Mesodermal cell (in vitro differentiated cells): ENCODE results near the gene ARL15.

ENCODE experiments used
- H3K27ac ChIP-seq: 2 replicates; pipeline ENCODE4 v1.7.0; 2013; ENCODE audit warnings: mild to moderate bottlenecking, low read depth, low read length, moderate library complexity; ENCODE audit not compliant: severe bottlenecking
- H3K36me3 ChIP-seq: 2 replicates; pipeline ENCODE4 v1.7.1; 2013; ENCODE audit warnings: mild to moderate bottlenecking, low read length, moderate library complexity; ENCODE audit not compliant: control insufficient read depth, insufficient read depth
- H3K4me1 ChIP-seq: one replicate; pipeline ENCODE4 v1.7.1; 2013; ENCODE audit warnings: mild to moderate bottlenecking, low read length; ENCODE audit not compliant: insufficient read depth, control insufficient read depth, poor library complexity, severe bottlenecking
- H3K4me3 ChIP-seq: 2 replicates; pipeline ENCODE4 v1.7.0; 2013; ENCODE audit warnings: low read length, control low read depth, mild to moderate bottlenecking; ENCODE audit not compliant: insufficient read depth, poor library complexity, severe bottlenecking; ENCODE audit errors: extremely low read depth
- H3K9me3 ChIP-seq: 2 replicates; pipeline ENCODE4 v1.7.1; 2013; ENCODE audit warnings: mild to moderate bottlenecking, low read length, moderate library complexity; ENCODE audit not compliant: control insufficient read depth
- WGBS, 2 experiments: methylation state at CpG; one replicate each; pipeline ENCODE4 v1.1.5; 2013; ENCODE audit warnings: missing lambda C conversion rate in 2 of 2; ENCODE audit not compliant: insufficient coverage in 2 of 2; 5-methylcytosine and 5-hydroxymethylcytosine counted together

The ARL15 gene

GRCh38 chr5:54272746-54273145, 37.6 kb downstream of the ARL15 start:
- H3K9me3 ChIP-seq = no peaks in the 10 kb centered on the region
- H3K4me1 ChIP-seq = peaks cover under 1% of the 10 kb centered on the region
- WGBS, 2 experiments = no CpG with 5 or more reads among the region's 1 CpG
- no peak overlapping the region for H3K4me3 ChIP-seq
- no peak overlapping the region for H3K27ac ChIP-seq
- H3K36me3 ChIP-seq = no peaks in the 10 kb centered on the region

- 94 to 100% methylated on average over 2 to 3 of the region's 6 CpGs for WGBS, 2 experiments
- no peak overlapping the region for H3K4me3 ChIP-seq
- H3K9me3 ChIP-seq = no peaks in the 10 kb centered on the region
- H3K4me1 ChIP-seq = no peaks in the 10 kb centered on the region
- no peaks in the 10 kb centered on the region for H3K36me3 ChIP-seq
- no peak overlapping the region for H3K27ac ChIP-seq
These were observed 40.0 kb downstream of the ARL15 start for GRCh38 chr5:54270326-54270725.

GRCh38 chr5:54264574-54264973, 45.8 kb downstream of the ARL15 start:
- Histone ChIP-seq H3K9me3 (no peaks in the 10 kb centered on the region), H3K27ac (no peak overlapping the region), H3K36me3 (no peaks in the 10 kb centered on the region), H3K4me3 (no peak overlapping the region), H3K4me1 (no peaks in the 10 kb centered on the region)

GRCh38 chr5:54263447-54263846, 46.9 kb downstream of the ARL15 start:
- Histone ChIP-seq H3K9me3 (no peaks in the 10 kb centered on the region), H3K4me1 (no peaks in the 10 kb centered on the region), H3K36me3 (no peaks in the 10 kb centered on the region), H3K4me3 (no peak overlapping the region), H3K27ac (no peak overlapping the region)
- no CpG with 5 or more reads among the region's 1 CpG for WGBS, 2 experiments

- no peak overlapping the region for H3K4me3 ChIP-seq
- H3K4me1 ChIP-seq = no peaks in the 10 kb centered on the region
- H3K9me3 ChIP-seq = no peaks in the 10 kb centered on the region
- no peak overlapping the region for H3K27ac ChIP-seq
- WGBS, 2 experiments = no CpG with 5 or more reads among the region's 3 CpGs
- H3K36me3 ChIP-seq = no peaks in the 10 kb centered on the region
These were observed 48.8 kb downstream of the ARL15 start for GRCh38 chr5:54261596-54261995.

GRCh38 chr5:54259981-54260380, 50.4 kb downstream of the ARL15 start:
- Histone ChIP-seq H3K9me3 (no peaks in the 10 kb centered on the region), H3K27ac (no peak overlapping the region), H3K36me3 (no peaks in the 10 kb centered on the region), H3K4me3 (no peak overlapping the region), H3K4me1 (no peaks in the 10 kb centered on the region)
- WGBS, 2 experiments = 88 to 95% methylated on average over 4 of the region's 4 CpGs

- H3K27ac ChIP-seq = no peak overlapping the region
- no peaks in the 10 kb centered on the region for H3K9me3 ChIP-seq
- no peaks in the 10 kb centered on the region for H3K36me3 ChIP-seq
- H3K4me3 ChIP-seq = no peak overlapping the region
- no peaks in the 10 kb centered on the region for H3K4me1 ChIP-seq
These were observed 51.3 kb downstream of the ARL15 start for GRCh38 chr5:54259090-54259489.

- H3K4me3 ChIP-seq = no peak overlapping the region
- no peak overlapping the region for H3K27ac ChIP-seq
- H3K36me3 ChIP-seq = no peaks in the 10 kb centered on the region
- no peaks in the 10 kb centered on the region for H3K9me3 ChIP-seq
- no peaks in the 10 kb centered on the region for H3K4me1 ChIP-seq
- 87 to 92% methylated on average over 2 to 6 of the region's 6 CpGs for WGBS, 2 experiments
These were observed 52.8 kb downstream of the ARL15 start for GRCh38 chr5:54257366-54258118.

- Histone ChIP-seq H3K4me1 (no peaks in the 10 kb centered on the region), H3K9me3 (no peaks in the 10 kb centered on the region), H3K36me3 (no peaks in the 10 kb centered on the region), H3K4me3 (no peak overlapping the region), H3K27ac (no peak overlapping the region)
- 90 to 97% methylated on average over 3 of the region's 6 CpGs for WGBS, 2 experiments
These were observed 55.7 kb downstream of the ARL15 start for GRCh38 chr5:54254482-54255198.

- H3K36me3 ChIP-seq = peaks cover 4% of the 10 kb centered on the region
- peaks cover 6% of the 10 kb centered on the region for H3K4me1 ChIP-seq
- WGBS, 2 experiments = no CpG with 5 or more reads among the region's 1 CpG
- H3K27ac ChIP-seq = no peak overlapping the region
- H3K9me3 ChIP-seq = no peaks in the 10 kb centered on the region
- H3K4me3 ChIP-seq = no peak overlapping the region
These were observed 58.4 kb downstream of the ARL15 start for GRCh38 chr5:54251981-54252380.
